Measurements from ENCODE around the gene CLCN2.

Gene CLCN2

DNA sequence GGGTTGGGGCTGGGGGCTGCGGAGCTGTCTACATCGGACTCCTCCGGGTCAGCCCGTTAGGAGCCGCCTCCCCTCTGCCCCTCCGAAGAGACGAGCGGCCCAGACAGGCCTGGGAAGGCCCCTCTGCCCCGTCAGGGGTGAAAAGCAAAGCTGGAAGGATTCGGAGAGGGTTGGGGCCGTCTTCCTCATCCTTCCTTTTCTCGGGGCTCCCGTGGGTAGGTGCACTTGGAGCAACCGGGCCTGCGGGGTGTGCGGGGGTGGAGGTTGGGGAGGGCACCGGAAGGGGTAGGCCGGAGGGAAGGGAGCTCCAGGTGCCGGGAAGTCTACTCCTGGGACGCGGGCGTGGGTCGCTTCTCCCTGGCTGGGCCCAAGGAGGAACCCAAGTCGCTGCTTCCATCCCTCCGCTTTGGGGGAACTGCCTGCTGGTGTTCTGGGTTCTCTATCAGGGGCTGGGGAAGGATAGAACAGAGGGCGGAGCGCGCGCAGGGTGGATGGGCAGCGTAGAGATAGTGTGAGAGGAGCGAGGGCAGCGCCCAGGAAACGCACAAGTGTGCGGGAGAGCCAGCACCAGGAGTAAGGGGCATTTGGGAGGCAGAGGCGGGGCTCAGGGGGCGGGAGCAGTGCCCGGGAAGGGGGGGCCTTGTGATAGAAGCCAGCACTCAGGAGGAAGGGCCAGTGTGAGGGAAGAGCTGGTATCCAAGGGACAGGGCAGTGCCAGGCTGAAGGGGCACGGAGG lies 695 bp upstream of the CLCN2 start:
- Histone ChIP-seq H3K4me2 (ENCODE audit: low read length, poor library complexity, severe bottlenecking) (peak overlapping the region; percentile 98), H2AFZ (ENCODE audit: low read depth, low read length) (peak overlapping the region; percentile 48), H2BK120ac (ENCODE audit: low read depth, low read length) (peak overlapping the region; percentile 64), H2BK15ac (ENCODE audit: low read depth, poor library complexity, severe bottlenecking) (peak overlapping the region; percentile 82), H3K18ac (ENCODE audit: low read depth in 1 of 2, low read length in 2 of 2) (peak overlapping the region; percentile 93 to 95), H3K4me3 (ENCODE audit: insufficient read depth in 1 of 2, low read depth in 1 of 2, low read length in 2 of 2) (peak overlapping the region; percentile 76 to 86), H3K79me1 (replicated peaks; ENCODE audit: low read length, poor library complexity, severe bottlenecking) (peaks cover 25% of the 10 kb centered on the region), H2BK12ac (ENCODE audit: low read length in 2 of 2) (peak overlapping the region in 1 of 2 experiments; percentile 45), H4K91ac (ENCODE audit: low read length) (peak overlapping the region; percentile 94), H3K14ac (ENCODE audit: low read length in 2 of 2) (peak overlapping the region in 1 of 2 experiments; percentile 92), H3K36me3 (ENCODE audit: control insufficient read depth in 1 of 2, insufficient read depth in 2 of 2, low read depth in 1 of 2, low read length in 2 of 2) (peaks cover 30 to 34% of the 10 kb centered on the region in 2 experiments), H4K8ac (ENCODE audit: low read length) (peak overlapping the region; percentile 90), H2AK5ac (ENCODE audit: low read length, severe bottlenecking) (no peak overlapping the region), H3K27me3 (ENCODE audit: control insufficient read depth in 1 of 2, insufficient read depth in 1 of 2, low read length in 2 of 2) (no peaks in the 10 kb centered on the region), H3K4me1 (ENCODE audit: control insufficient read depth, insufficient read depth, low read depth, low read length) (peaks cover 23% of the 10 kb centered on the region), H3K9me3 (ENCODE audit: control insufficient read depth, low read length) (no peaks in the 10 kb centered on the region), H3K9ac (ENCODE audit: low read length) (peak overlapping the region; percentile 100), H2BK5ac (ENCODE audit: low read depth, low read length, poor library complexity, severe bottlenecking) (peak overlapping the region; percentile 93), H3K27ac (ENCODE audit: low read length, poor library complexity, severe bottlenecking) (peak overlapping the region; percentile 97), H3K4ac (ENCODE audit: low read depth in 1 of 2, low read length in 2 of 2) (peak overlapping the region; percentile 84 to 97), H3K23ac (ENCODE audit: low read length in 2 of 2) (peak overlapping the region in 1 of 2 experiments; percentile 93)
- under 1% methylated on average over 38 of the region's 38 CpGs for WGBS
- DNase-seq, result no peak

DNA sequence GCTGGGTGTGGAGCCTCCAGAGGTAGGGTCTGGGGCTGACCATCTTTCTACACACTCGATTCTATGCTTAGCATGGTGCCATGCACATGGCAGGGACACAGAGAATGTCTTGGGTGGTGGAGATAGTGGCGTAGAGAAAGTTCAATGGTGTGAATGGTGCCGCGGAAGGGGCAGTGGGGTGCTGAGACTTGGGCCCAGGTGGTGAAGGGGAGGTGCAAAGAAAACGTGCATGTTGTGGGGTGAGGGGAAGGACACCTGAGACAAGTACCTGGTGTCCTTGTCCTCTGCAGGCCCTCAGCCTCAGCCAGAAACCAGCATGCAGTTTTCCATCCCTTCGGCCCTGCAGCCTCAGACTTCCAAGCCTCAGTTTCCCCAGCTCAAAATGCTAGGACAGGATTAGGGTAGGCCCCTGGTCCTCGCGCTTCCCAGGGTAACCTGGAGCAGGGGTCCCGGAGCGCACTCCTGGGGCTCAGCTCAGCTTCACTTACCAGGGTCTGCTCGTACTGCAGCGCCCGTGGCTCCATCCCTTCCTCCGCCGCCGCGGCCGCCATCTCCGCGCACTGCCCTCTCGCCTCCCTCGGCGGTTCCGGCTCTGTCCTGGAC lies 375 bp downstream of the CLCN2 start:
- peak overlapping the region in 1 of 2 experiments; percentile 67 for H3K23ac ChIP-seq (ENCODE audit: low read length in 2 of 2)

DNA sequence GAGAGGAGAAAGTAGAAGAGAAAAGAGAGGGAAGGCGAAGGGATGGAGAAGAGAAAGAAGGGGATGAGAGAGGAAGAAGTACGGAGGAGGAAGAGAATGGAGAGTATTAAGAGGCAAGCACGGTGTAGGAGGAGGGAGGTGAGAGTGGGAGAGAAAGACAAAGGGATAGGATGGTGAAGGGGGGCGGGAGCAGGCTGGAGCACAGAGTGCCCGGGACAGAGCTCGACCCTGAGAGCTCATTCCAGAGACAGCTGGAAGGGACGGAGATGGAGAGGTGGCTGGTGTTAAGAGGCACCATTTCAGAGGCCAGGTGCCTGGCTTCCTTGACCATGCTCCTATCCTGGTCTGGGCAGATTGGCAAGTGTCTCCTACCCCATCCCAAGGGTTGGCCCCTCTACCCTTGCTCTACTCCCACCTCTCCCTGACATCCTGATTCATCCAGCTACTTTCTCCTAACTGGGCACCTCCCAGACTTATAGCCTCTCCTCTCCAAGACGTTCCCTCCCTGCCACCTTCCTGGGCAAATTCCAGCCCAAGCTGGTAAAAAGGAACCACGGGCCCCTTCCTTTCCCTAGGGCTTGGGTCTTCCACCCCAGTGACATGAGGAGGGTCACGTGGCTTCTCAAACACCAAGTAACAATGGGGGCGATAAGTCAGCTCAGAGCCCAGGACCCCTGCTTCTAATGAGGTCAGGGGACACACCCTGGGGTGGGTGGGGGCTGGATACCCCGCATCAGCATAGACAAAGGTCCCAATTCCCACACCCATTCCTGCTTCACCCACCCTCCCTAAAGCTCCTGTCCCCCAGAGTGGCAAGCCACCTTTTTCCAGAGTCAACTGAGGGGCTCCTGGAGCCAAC lies 1.1 kb downstream of the CLCN2 start:
- Histone ChIP-seq H2BK5ac (ENCODE audit: low read depth, low read length, poor library complexity, severe bottlenecking) (no peak overlapping the region), H3K4me3 (ENCODE audit: insufficient read depth in 1 of 2, low read depth in 1 of 2, low read length in 2 of 2) (peak overlapping the region in 1 of 2 experiments; percentile 86), H2AK5ac (ENCODE audit: low read length, severe bottlenecking) (no peak overlapping the region), H3K27me3 (ENCODE audit: control insufficient read depth in 1 of 2, insufficient read depth in 1 of 2, low read length in 2 of 2) (no peaks in the 10 kb centered on the region), H2BK120ac (ENCODE audit: low read depth, low read length) (no peak overlapping the region), H4K8ac (ENCODE audit: low read length) (no peak overlapping the region), H3K18ac (ENCODE audit: low read depth in 1 of 2, low read length in 2 of 2) (no peak overlapping the region), H2BK15ac (ENCODE audit: low read depth, poor library complexity, severe bottlenecking) (no peak overlapping the region), H3K9me3 (ENCODE audit: control insufficient read depth, low read length) (no peaks in the 10 kb centered on the region), H3K23ac (ENCODE audit: low read length in 2 of 2) (no peak overlapping the region), H3K79me1 (replicated peaks; ENCODE audit: low read length, poor library complexity, severe bottlenecking) (peaks cover 22% of the 10 kb centered on the region), H4K91ac (ENCODE audit: low read length) (no peak overlapping the region), H3K9ac (ENCODE audit: low read length) (peak overlapping the region; percentile 100), H3K4ac (ENCODE audit: low read depth in 1 of 2, low read length in 2 of 2) (peak overlapping the region in 1 of 2 experiments; percentile 9), H3K4me2 (ENCODE audit: low read length, poor library complexity, severe bottlenecking) (peak overlapping the region; percentile 98), H3K27ac (ENCODE audit: low read length, poor library complexity, severe bottlenecking) (no peak overlapping the region), H3K4me1 (ENCODE audit: control insufficient read depth, insufficient read depth, low read depth, low read length) (peaks cover 23% of the 10 kb centered on the region), H3K36me3 (ENCODE audit: control insufficient read depth in 1 of 2, insufficient read depth in 2 of 2, low read depth in 1 of 2, low read length in 2 of 2) (peaks cover 32% of the 10 kb centered on the region in 2 experiments), H2AFZ (ENCODE audit: low read depth, low read length) (no peak overlapping the region), H2BK12ac (ENCODE audit: low read length in 2 of 2) (no peak overlapping the region), H3K14ac (ENCODE audit: low read length in 2 of 2) (no peak overlapping the region)
- DNase-seq, result no peak
- 69% methylated on average over 11 of the region's 12 CpGs for WGBS

More for the DNA sequence above, 375 bp downstream of the CLCN2 start:
- Histone ChIP-seq H3K36me3 (ENCODE audit: control insufficient read depth in 1 of 2, insufficient read depth in 2 of 2, low read depth in 1 of 2, low read length in 2 of 2) (peaks cover 30 to 31% of the 10 kb centered on the region in 2 experiments), H2BK12ac (ENCODE audit: low read length in 2 of 2) (no peak overlapping the region), H3K4me2 (ENCODE audit: low read length, poor library complexity, severe bottlenecking) (peak overlapping the region; percentile 98), H3K79me1 (replicated peaks; ENCODE audit: low read length, poor library complexity, severe bottlenecking) (peaks cover 23% of the 10 kb centered on the region), H2BK5ac (ENCODE audit: low read depth, low read length, poor library complexity, severe bottlenecking) (peak overlapping the region; percentile 53), H2BK15ac (ENCODE audit: low read depth, poor library complexity, severe bottlenecking) (peak overlapping the region; percentile 70), H2AK5ac (ENCODE audit: low read length, severe bottlenecking) (no peak overlapping the region), H3K27ac (ENCODE audit: low read length, poor library complexity, severe bottlenecking) (peak overlapping the region; percentile 38), H3K4me3 (ENCODE audit: insufficient read depth in 1 of 2, low read depth in 1 of 2, low read length in 2 of 2) (peak overlapping the region; percentile 76 to 86), H3K9me3 (ENCODE audit: control insufficient read depth, low read length) (no peaks in the 10 kb centered on the region), H4K8ac (ENCODE audit: low read length) (peak overlapping the region; percentile 85), H2AFZ (ENCODE audit: low read depth, low read length) (peak overlapping the region; percentile 36), H3K18ac (ENCODE audit: low read depth in 1 of 2, low read length in 2 of 2) (peak overlapping the region; percentile 81 to 86), H3K4me1 (ENCODE audit: control insufficient read depth, insufficient read depth, low read depth, low read length) (peaks cover 21% of the 10 kb centered on the region), H3K27me3 (ENCODE audit: control insufficient read depth in 1 of 2, insufficient read depth in 1 of 2, low read length in 2 of 2) (no peaks in the 10 kb centered on the region), H3K9ac (ENCODE audit: low read length) (peak overlapping the region; percentile 100), H3K4ac (ENCODE audit: low read depth in 1 of 2, low read length in 2 of 2) (peak overlapping the region; percentile 24 to 54), H4K91ac (ENCODE audit: low read length) (peak overlapping the region; percentile 82), H3K14ac (ENCODE audit: low read length in 2 of 2) (peak overlapping the region in 1 of 2 experiments; percentile 95), H2BK120ac (ENCODE audit: low read depth, low read length) (peak overlapping the region; percentile 64)
- 25% methylated on average over 14 of the region's 24 CpGs for WGBS
- DNase-seq, result no peak

All from mesenchymal stem cell (in vitro differentiated cells and primary cell).